ENCODE measurements around the gene OR4D10. TPM values are rescaled to one million over a fixed set of nuclear protein-coding genes. Genes with fewer than 3 reads are reported as not detected.

The OR4D10 gene
- total RNA-seq, 1 donor from 2014 or later = not detected

GRCh38 chr11:59456661-59457060 is 16.5 kb upstream of the OR4D10 start, which contains the start of gene OR4D6:
Gene OR4D6 (plus strand): TSS chr11:59456961. CDS start chr11:59456961, 0 bp downstream.
- DNase-seq = no peak
- H3K9me3 Mint-ChIP-seq (ENCODE audit: unreplicated experiment) = no peaks in the 10 kb centered on the region
- TF ChIP-seq, protein P1, sequence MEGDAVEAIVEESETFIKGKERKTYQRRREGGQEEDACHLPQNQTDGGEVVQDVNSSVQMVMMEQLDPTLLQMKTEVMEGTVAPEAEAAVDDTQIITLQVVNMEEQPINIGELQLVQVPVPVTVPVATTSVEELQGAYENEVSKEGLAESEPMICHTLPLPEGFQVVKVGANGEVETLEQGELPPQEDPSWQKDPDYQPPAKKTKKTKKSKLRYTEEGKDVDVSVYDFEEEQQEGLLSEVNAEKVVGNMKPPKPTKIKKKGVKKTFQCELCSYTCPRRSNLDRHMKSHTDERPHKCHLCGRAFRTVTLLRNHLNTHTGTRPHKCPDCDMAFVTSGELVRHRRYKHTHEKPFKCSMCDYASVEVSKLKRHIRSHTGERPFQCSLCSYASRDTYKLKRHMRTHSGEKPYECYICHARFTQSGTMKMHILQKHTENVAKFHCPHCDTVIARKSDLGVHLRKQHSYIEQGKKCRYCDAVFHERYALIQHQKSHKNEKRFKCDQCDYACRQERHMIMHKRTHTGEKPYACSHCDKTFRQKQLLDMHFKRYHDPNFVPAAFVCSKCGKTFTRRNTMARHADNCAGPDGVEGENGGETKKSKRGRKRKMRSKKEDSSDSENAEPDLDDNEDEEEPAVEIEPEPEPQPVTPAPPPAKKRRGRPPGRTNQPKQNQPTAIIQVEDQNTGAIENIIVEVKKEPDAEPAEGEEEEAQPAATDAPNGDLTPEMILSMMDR (IDR thresholded peaks at IDR 0.05; ENCODE audit: partially characterized antibody, unreplicated experiment) = no peak
- H3K27me3 Mint-ChIP-seq (ENCODE audit: unreplicated experiment) = no peaks in the 10 kb centered on the region
- H3K4me3 Mint-ChIP-seq (ENCODE audit: unreplicated experiment) = no peak within 1 kb of the TSS
- no peaks in the 10 kb centered on the region for H3K4me1 Mint-ChIP-seq (ENCODE audit: low read depth, unreplicated experiment)
- no peaks in the 10 kb centered on the region for H3K36me3 Mint-ChIP-seq (ENCODE audit: unreplicated experiment)
- no peak within 1 kb of the TSS for H3K27ac Mint-ChIP-seq (ENCODE audit: unreplicated experiment)

GRCh38 chr11:59459916-59460315 is 13.2 kb upstream of the OR4D10 start:
- no peak overlapping the region for H3K27ac Mint-ChIP-seq (ENCODE audit: unreplicated experiment)
- peaks cover 5% of the 10 kb centered on the region for H3K27me3 Mint-ChIP-seq (ENCODE audit: unreplicated experiment)
- TF ChIP-seq, protein P1 (IDR thresholded peaks at IDR 0.05; ENCODE audit: partially characterized antibody, unreplicated experiment) = no peak
- H3K4me3 Mint-ChIP-seq (ENCODE audit: unreplicated experiment) = no peak overlapping the region
- no peak for DNase-seq
- H3K9me3 Mint-ChIP-seq (ENCODE audit: unreplicated experiment) = no peaks in the 10 kb centered on the region
- H3K4me1 Mint-ChIP-seq (ENCODE audit: low read depth, unreplicated experiment) = no peaks in the 10 kb centered on the region
- H3K36me3 Mint-ChIP-seq (ENCODE audit: unreplicated experiment) = no peaks in the 10 kb centered on the region

DNA sequence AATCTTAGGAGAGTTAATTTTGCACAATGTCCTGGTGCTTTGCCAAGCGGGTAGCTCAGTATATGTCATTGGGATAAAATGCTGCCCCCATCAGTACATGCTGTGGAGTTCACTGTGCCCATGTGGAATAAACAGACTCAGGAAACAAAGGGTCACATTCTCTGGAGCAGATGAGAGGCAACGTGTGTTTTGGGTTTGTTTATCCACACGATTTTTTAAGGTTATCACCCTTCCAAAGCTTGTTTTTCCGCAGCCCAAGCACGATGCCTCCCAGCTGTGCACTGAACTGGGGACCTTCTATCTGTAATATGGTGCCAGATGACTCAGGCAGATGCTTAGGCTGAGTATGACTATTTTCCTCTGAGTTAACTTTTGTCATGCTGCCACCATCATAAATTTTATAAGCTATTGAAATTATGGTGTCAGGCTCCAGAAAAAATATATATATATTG is 9.9 kb upstream of the OR4D10 start:
- H3K27ac Mint-ChIP-seq (ENCODE audit: unreplicated experiment) = no peak overlapping the region
- H3K27me3 Mint-ChIP-seq (ENCODE audit: unreplicated experiment) = peaks cover 5% of the 10 kb centered on the region
- TF ChIP-seq, protein P1 (IDR thresholded peaks at IDR 0.05; ENCODE audit: partially characterized antibody, unreplicated experiment) = no peak
- no peaks in the 10 kb centered on the region for H3K4me1 Mint-ChIP-seq (ENCODE audit: low read depth, unreplicated experiment)
- H3K36me3 Mint-ChIP-seq (ENCODE audit: unreplicated experiment) = no peaks in the 10 kb centered on the region
- no peak for DNase-seq
- H3K4me3 Mint-ChIP-seq (ENCODE audit: unreplicated experiment) = no peak overlapping the region
- peaks cover 1% of the 10 kb centered on the region for H3K9me3 Mint-ChIP-seq (ENCODE audit: unreplicated experiment)

- Mint-ChIP-seq H3K27ac (ENCODE audit: unreplicated experiment) (no peak overlapping the region), H3K9me3 (ENCODE audit: unreplicated experiment) (no peaks in the 10 kb centered on the region), H3K4me1 (ENCODE audit: low read depth, unreplicated experiment) (no peaks in the 10 kb centered on the region), H3K27me3 (ENCODE audit: unreplicated experiment) (peaks cover 2% of the 10 kb centered on the region), H3K36me3 (ENCODE audit: unreplicated experiment) (no peaks in the 10 kb centered on the region), H3K4me3 (ENCODE audit: unreplicated experiment) (no peak overlapping the region)
- TF ChIP-seq, protein P1 (IDR thresholded peaks at IDR 0.05; ENCODE audit: partially characterized antibody, unreplicated experiment) = no peak
- DNase-seq = no peak
These were observed 2.1 kb downstream of the OR4D10 start for GRCh38 chr11:59475176-59475575.

DNA sequence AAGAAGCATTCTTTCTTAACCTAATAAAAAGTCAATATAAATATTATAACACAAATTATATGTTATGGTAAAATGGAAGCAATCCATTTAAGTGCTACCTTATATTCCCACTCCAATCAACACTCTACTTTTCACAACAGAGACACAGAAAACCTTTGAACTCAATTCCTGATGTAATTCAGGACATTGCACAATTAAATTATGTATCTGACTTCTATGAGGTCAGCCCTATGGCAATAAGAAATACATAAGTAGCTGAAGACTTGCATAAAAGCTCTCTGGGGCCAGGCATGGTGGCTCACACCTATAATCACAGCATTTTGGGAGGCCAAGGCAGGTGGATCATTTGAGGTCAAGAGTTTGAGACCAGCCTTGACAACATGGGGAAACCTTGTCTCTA is 6.8 kb downstream of the OR4D10 start:
- Mint-ChIP-seq H3K27me3 (ENCODE audit: unreplicated experiment) (peaks cover 2% of the 10 kb centered on the region), H3K4me3 (ENCODE audit: unreplicated experiment) (no peak overlapping the region), H3K9me3 (ENCODE audit: unreplicated experiment) (no peaks in the 10 kb centered on the region), H3K4me1 (ENCODE audit: low read depth, unreplicated experiment) (no peaks in the 10 kb centered on the region), H3K36me3 (ENCODE audit: unreplicated experiment) (no peaks in the 10 kb centered on the region), H3K27ac (ENCODE audit: unreplicated experiment) (no peak overlapping the region)
- DNase-seq = no peak
- TF ChIP-seq, protein P1 (IDR thresholded peaks at IDR 0.05; ENCODE audit: partially characterized antibody, unreplicated experiment) = no peak

Measured in glutamatergic neuron (in vitro differentiated cells).